ENCODE results near the gene MATCAP1. TPM values are rescaled to one million over a fixed set of nuclear protein-coding genes. Genes with fewer than 3 reads are reported as not detected.

Gene MATCAP1
- total RNA-seq, 2 experiments from 2014 or later: 9.7 to 10.6 TPM

DNA sequence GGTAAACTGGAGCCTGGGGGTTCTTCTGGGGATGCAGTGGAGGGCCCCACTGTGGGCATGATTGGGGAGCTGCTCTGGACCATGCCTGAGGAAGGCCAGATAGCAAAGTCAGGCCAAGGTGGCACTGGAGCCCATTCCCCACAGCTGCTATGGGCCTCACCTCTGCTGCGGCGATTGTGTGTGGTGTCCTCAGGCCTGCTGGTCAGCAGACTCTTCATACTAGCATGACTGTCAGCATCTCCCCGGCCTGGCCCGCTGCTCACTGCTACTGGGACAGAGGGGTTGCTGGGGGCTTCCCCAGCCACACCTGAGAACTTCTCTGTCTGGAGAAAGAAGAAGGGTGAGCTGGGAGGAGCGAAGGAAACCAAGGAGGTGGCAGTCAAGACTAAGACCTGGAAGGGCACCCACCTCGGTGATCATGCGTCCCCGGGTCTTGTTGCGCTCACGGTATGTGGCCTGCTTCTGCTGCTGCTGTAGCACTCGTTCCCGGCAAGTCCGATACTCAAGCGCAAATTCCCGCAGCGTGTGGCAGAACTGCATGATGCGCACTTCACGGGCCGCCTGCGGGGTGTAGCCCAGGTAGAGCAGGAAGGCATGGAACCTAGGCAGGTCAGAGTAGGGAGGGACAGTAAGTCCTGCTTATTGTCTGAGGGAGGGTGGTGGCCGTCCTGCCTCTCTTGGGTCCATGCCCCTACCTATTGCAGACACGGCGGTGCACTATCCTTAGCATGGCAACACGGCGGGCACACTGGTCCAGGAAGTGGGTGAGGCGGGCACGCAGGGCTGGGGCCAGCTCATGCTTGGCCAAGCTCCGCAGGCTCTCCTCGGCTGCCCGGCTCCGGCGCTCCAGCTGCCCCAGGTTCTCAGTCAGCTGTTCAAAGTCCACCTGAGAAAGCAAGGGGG, 46.4 kb upstream of the MATCAP1 start:
- CTCF ChIA-PET: interaction anchor here (1.0 kb wide), 1 partner anchor 586 kb away, joined by 3 read pairs; no protein-coding TSS in a partner anchor
- intact Hi-C loops (cut with DNase I, micrococcal nuclease): loop anchor here in 1 of 2 experiments (5.0 to 10.0 kb wide), 2 partner anchors 47 to 615 kb away; partner anchors contain the start of genes CENPT, NUTF2, PLEKHG4 and THAP11
- H3K9me3 Mint-ChIP-seq: no peaks in the 10 kb centered on the region

GRCh38 chr16:67228905-67229304, 45.1 kb upstream of the MATCAP1 start:
- Histone ChIP-seq H3K27me3 (ENCODE audit: control insufficient read depth in 1 of 2, insufficient read depth in 2 of 2, low read length in 2 of 2) (no peaks in the 10 kb centered on the region), H3K9me3 (ENCODE audit: control insufficient read depth in 1 of 2, insufficient read depth in 1 of 2, low read length in 2 of 2) (no peaks in the 10 kb centered on the region), H3K4me3 (ENCODE audit: low read length) (no peak overlapping the region), H3K4me1 (ENCODE audit: insufficient read depth, low read length) (peaks cover 42% of the 10 kb centered on the region), H3K36me3 (ENCODE audit: insufficient read depth, low read length) (peaks cover 45% of the 10 kb centered on the region), H3K27ac (ENCODE audit: low read depth in 1 of 2, low read length in 2 of 2) (no peak overlapping the region)
- ChIA-PET CTCF (interaction anchor here (2.7 kb wide), 1 partner anchor 17 kb away, joined by 31 read pairs; the partner anchor contains the start of gene FHOD1), POLR2A (interaction anchor here (3.9 kb wide), 1 partner anchor 18 kb away, joined by 81 read pairs; the partner anchor contains the start of genes FHOD1 and SLC9A5)
- H3K4me3 Mint-ChIP-seq: peak overlapping the region; percentile 99
- no peaks in the 10 kb centered on the region for H3K9me3 Mint-ChIP-seq
- H3K36me3 Mint-ChIP-seq (ENCODE audit: low read depth): peaks cover 59% of the 10 kb centered on the region
- intact Hi-C loops (cut with DNase I, micrococcal nuclease): loop anchor here in 1 of 2 experiments (1.0 to 10.0 kb wide), 3 partner anchors 15 to 616 kb away; partner anchors contain the start of genes CENPT, NUTF2, PLEKHG4 and THAP11
- ATAC-seq (ENCODE audit: poor library complexity) (no peak), DNase-seq (no peak)
- H3K27ac Mint-ChIP-seq: no peak overlapping the region
- H3K27me3 Mint-ChIP-seq: no peaks in the 10 kb centered on the region
- H3K4me1 Mint-ChIP-seq (ENCODE audit: low read depth): peaks cover 42% of the 10 kb centered on the region
- TF ChIP-seq, protein P1, sequence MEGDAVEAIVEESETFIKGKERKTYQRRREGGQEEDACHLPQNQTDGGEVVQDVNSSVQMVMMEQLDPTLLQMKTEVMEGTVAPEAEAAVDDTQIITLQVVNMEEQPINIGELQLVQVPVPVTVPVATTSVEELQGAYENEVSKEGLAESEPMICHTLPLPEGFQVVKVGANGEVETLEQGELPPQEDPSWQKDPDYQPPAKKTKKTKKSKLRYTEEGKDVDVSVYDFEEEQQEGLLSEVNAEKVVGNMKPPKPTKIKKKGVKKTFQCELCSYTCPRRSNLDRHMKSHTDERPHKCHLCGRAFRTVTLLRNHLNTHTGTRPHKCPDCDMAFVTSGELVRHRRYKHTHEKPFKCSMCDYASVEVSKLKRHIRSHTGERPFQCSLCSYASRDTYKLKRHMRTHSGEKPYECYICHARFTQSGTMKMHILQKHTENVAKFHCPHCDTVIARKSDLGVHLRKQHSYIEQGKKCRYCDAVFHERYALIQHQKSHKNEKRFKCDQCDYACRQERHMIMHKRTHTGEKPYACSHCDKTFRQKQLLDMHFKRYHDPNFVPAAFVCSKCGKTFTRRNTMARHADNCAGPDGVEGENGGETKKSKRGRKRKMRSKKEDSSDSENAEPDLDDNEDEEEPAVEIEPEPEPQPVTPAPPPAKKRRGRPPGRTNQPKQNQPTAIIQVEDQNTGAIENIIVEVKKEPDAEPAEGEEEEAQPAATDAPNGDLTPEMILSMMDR (IDR thresholded peaks at IDR 0.05): no peak

More for the DNA sequence above, 46.4 kb upstream of the MATCAP1 start:
- POLR2A ChIA-PET: interaction anchor here (3.9 kb wide), 1 partner anchor 17 kb away, joined by 81 read pairs; the partner anchor contains the start of genes FHOD1 and SLC9A5
- no peak overlapping the region for H3K27ac Mint-ChIP-seq
- Histone ChIP-seq H3K4me1 (ENCODE audit: insufficient read depth, low read length) (peaks cover 36% of the 10 kb centered on the region), H3K27ac (ENCODE audit: low read depth in 1 of 2, low read length in 2 of 2) (no peak overlapping the region), H3K9me3 (ENCODE audit: control insufficient read depth in 1 of 2, insufficient read depth in 1 of 2, low read length in 2 of 2) (no peaks in the 10 kb centered on the region), H3K4me3 (ENCODE audit: low read length) (no peak overlapping the region), H3K27me3 (ENCODE audit: control insufficient read depth in 1 of 2, insufficient read depth in 2 of 2, low read length in 2 of 2) (no peaks in the 10 kb centered on the region), H3K36me3 (ENCODE audit: insufficient read depth, low read length) (peaks cover 52% of the 10 kb centered on the region)
- DNase-seq: peak in 1 of 14 experiments; percentile 20
- no peak for ATAC-seq (ENCODE audit: poor library complexity)
- no peaks in the 10 kb centered on the region for H3K27me3 Mint-ChIP-seq
- H3K4me3 Mint-ChIP-seq: peak overlapping the region; percentile 70
- peaks cover 67% of the 10 kb centered on the region for H3K36me3 Mint-ChIP-seq (ENCODE audit: low read depth)
- TF ChIP-seq, protein P1 (IDR thresholded peaks at IDR 0.05): no peak
- peaks cover 30% of the 10 kb centered on the region for H3K4me1 Mint-ChIP-seq (ENCODE audit: low read depth)

- ATAC-seq (ENCODE audit: poor library complexity) (no peak), DNase-seq (no peak)
- Mint-ChIP-seq H3K4me1 (ENCODE audit: low read depth) (peaks cover 49% of the 10 kb centered on the region), H3K9me3 (no peaks in the 10 kb centered on the region), H3K4me3 (peak overlapping the region; percentile 99), H3K27me3 (no peaks in the 10 kb centered on the region), H3K36me3 (ENCODE audit: low read depth) (peaks cover 55% of the 10 kb centered on the region), H3K27ac (peak overlapping the region; percentile 92)
- peak overlapping the region in 1 of 2 donors; percentile 86 for H3K27ac ChIP-seq (ENCODE audit: low read depth in 1 of 2, low read length in 2 of 2)
- TF ChIP-seq, protein P1 (IDR thresholded peaks at IDR 0.05): no peak
- no peaks in the 10 kb centered on the region for H3K27me3 ChIP-seq (ENCODE audit: control insufficient read depth in 1 of 2, insufficient read depth in 2 of 2, low read length in 2 of 2)
- H3K36me3 ChIP-seq (ENCODE audit: insufficient read depth, low read length): peaks cover 40% of the 10 kb centered on the region
- no peaks in the 10 kb centered on the region for H3K9me3 ChIP-seq (ENCODE audit: control insufficient read depth in 1 of 2, insufficient read depth in 1 of 2, low read length in 2 of 2)
- ChIA-PET POLR2A (interaction anchor here (1.4 to 3.9 kb wide), 6 partner anchors 8 to 294 kb away, joined by 4 to 81 read pairs (median 10); partner anchors contain the start of genes CIAO2B, E2F4, FHOD1 and MATCAP1), CTCF (interaction anchor here (1.1 to 2.7 kb wide), 4 partner anchors 8 to 43 kb away, joined by 5 to 31 read pairs (median 6); partner anchors contain the start of genes ELMO3 and FHOD1)
- peaks cover 49% of the 10 kb centered on the region for H3K4me1 ChIP-seq (ENCODE audit: insufficient read depth, low read length)
- intact Hi-C loops (cut with DNase I, micrococcal nuclease): loop anchor here in 1 of 2 experiments (1.0 to 10.0 kb wide), 3 partner anchors 16 to 617 kb away; partner anchors contain the start of genes CENPT, NUTF2, PLEKHG4 and THAP11
- H3K4me3 ChIP-seq (ENCODE audit: low read length): peak overlapping the region; percentile 97
Observed at GRCh38 chr16:67228034-67228785, 44.4 kb upstream of the MATCAP1 start.

Measured in CD4-positive, alpha-beta T cell (primary cell).